ENCODE data around the gene ACLY. TPM values are rescaled to one million over a fixed set of nuclear protein-coding genes. Genes with fewer than 3 reads are reported as not detected.

The ACLY gene
- total RNA-seq, 1 experiment from 2014 or later: 279 TPM

DNA sequence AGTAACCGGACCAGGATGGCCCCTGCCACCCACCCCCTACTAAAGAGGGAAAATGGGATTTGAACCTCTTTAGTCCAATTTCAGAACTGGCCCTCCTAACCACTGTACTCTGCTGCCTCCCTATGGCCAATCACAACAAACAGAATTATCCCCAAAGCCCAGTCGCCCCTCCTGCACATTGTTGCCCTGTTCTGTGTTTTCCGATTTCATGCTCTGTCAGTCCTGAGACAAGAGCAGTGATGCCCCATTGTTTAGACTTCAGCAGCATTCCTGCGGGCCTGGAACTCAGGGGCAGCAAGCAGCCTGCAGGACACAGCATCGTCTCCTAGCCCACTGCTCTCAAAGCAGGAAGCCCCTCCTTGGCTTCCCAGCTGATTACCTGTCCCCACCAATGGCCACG is 33.0 kb downstream of the ACLY start:
- no CpG with 5 or more reads among the region's 6 CpGs for WGBS (ENCODE audit: extremely low coverage, insufficient read length, low lambda C conversion rate)
- Histone ChIP-seq H4K91ac (ENCODE audit: insufficient read length, low read depth, low read length) (no peak overlapping the region), H3K4ac (ENCODE audit: low read depth, low read length) (no peak overlapping the region), H3K9ac (ENCODE audit: extremely low read depth, insufficient read length, low read length) (no peak overlapping the region), H3K79me1 (ENCODE audit: insufficient read depth, low read depth, low read length, poor library complexity, severe bottlenecking) (no peaks in the 10 kb centered on the region), H3K4me2 (ENCODE audit: insufficient read depth, insufficient read length, low read length) (no peak overlapping the region), H3K18ac (ENCODE audit: insufficient read length, low read depth, low read length) (no peak overlapping the region), H2BK15ac (ENCODE audit: low read depth, low read length) (no peak overlapping the region), H3K23me2 (ENCODE audit: insufficient read length, low read depth, low read length, poor library complexity, severe bottlenecking) (no peaks in the 10 kb centered on the region), H3K27me3 (ENCODE audit: insufficient read depth, low read length) (no peaks in the 10 kb centered on the region), H3K9me3 (ENCODE audit: control insufficient read depth, low read depth, low read length) (no peaks in the 10 kb centered on the region), H2BK120ac (ENCODE audit: low read depth, low read length, poor library complexity, severe bottlenecking) (no peak overlapping the region), H2AFZ (ENCODE audit: low read length) (no peak overlapping the region), H3K4me1 (ENCODE audit: insufficient read depth, low read length) (no peaks in the 10 kb centered on the region), H4K8ac (replicated peaks; ENCODE audit: insufficient read length, low read depth, low read length) (no peak overlapping the region), H3K56ac (ENCODE audit: insufficient read length, low read depth, low read length) (no peak overlapping the region), H3K27ac (ENCODE audit: insufficient read length, low read depth, low read length) (no peak overlapping the region), H3K23ac (ENCODE audit: insufficient read length, low read depth, low read length) (no peak overlapping the region), H2BK12ac (ENCODE audit: insufficient read length, low read depth, low read length) (no peak overlapping the region), H3K14ac (ENCODE audit: insufficient read depth, low read length) (no peak overlapping the region), H4K5ac (ENCODE audit: insufficient read length, low read depth, low read length) (no peak overlapping the region), H3K79me2 (ENCODE audit: insufficient read depth, low read length) (no peaks in the 10 kb centered on the region), H3T11ph (ENCODE audit: low read length) (no peak overlapping the region), H4K20me1 (ENCODE audit: control insufficient read depth, insufficient read depth, insufficient read length) (no peaks in the 10 kb centered on the region), H2AK5ac (ENCODE audit: insufficient read length, low read length) (no peak overlapping the region), H2BK5ac (ENCODE audit: insufficient read length, low read length) (no peak overlapping the region), H2BK20ac (ENCODE audit: low read depth, low read length, poor library complexity, severe bottlenecking) (no peak overlapping the region)
- TF ChIP-seq, protein P1, sequence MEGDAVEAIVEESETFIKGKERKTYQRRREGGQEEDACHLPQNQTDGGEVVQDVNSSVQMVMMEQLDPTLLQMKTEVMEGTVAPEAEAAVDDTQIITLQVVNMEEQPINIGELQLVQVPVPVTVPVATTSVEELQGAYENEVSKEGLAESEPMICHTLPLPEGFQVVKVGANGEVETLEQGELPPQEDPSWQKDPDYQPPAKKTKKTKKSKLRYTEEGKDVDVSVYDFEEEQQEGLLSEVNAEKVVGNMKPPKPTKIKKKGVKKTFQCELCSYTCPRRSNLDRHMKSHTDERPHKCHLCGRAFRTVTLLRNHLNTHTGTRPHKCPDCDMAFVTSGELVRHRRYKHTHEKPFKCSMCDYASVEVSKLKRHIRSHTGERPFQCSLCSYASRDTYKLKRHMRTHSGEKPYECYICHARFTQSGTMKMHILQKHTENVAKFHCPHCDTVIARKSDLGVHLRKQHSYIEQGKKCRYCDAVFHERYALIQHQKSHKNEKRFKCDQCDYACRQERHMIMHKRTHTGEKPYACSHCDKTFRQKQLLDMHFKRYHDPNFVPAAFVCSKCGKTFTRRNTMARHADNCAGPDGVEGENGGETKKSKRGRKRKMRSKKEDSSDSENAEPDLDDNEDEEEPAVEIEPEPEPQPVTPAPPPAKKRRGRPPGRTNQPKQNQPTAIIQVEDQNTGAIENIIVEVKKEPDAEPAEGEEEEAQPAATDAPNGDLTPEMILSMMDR (conservative IDR thresholded peaks at IDR 0.05): peak; percentile 46
- Mint-ChIP-seq H3K36me3 (ENCODE audit: insufficient read depth in 1 of 3, low read depth in 3 of 3) (peaks cover 57 to 88% (median 82%) of the 10 kb centered on the region in 3 experiments), H3K4me1 (peaks cover 0 to 9% of the 10 kb centered on the region in 2 experiments; a peak in 3 of 4 replicates), H3K27ac (peak overlapping the region in 1 of 3 experiments; percentile 15; a peak in 2 of 7 replicates), H3K9me3 (no peaks in the 10 kb centered on the region), H3K4me3 (no peak overlapping the region), H3K27me3 (ENCODE audit: low read depth) (no peaks in the 10 kb centered on the region; the same call in 1 of the 2 replicates)
- DNase-seq: no peak

All from H9 (cell line).